Panc1 (cell line): Measurements from ENCODE around the gene BLTP2.

Source experiments
- CTCF ChIP-seq: fragments of 450-650 bp; IDR thresholded peaks from 2 replicates; pipeline ENCODE4 v1.5.1; 2017; ENCODE audit warnings: mild to moderate bottlenecking
- POLR2AphosphoS5 ChIP-seq: IDR thresholded peaks from 2 replicates; pipeline ENCODE4 v1.6.1; 2012; ENCODE audit warnings: mild to moderate bottlenecking, low read depth, low read length, moderate library complexity
- REST ChIP-seq, 2 experiments: IDR thresholded peaks; 2 replicates each; pipeline ENCODE4 v1.6.1; 2011 to 2012; ENCODE audit warnings: low read depth in 2 of 2, control low read depth in 1 of 2, low read length in 1 of 2, mild to moderate bottlenecking in 1 of 2, moderate library complexity in 1 of 2; ENCODE audit not compliant: insufficient read depth in 1 of 2
- SIN3A ChIP-seq: IDR thresholded peaks from 2 replicates; pipeline ENCODE4 v1.6.1; 2012; ENCODE audit warnings: low read depth, mild to moderate bottlenecking, low read length, moderate library complexity, borderline replicate concordance; ENCODE audit not compliant: insufficient read depth

- TF ChIP-seq CTCF (no peak), POLR2AphosphoS5 (no peak), REST (IDR thresholded peaks at IDR 0.05; ENCODE audit: insufficient read depth in 1 of 2, low read depth in 2 of 2, low read length in 1 of 2) (no peak), SIN3A (no peak)
Observed at GRCh38 chr17:28693869-28694268, 48.9 kb upstream of the BLTP2 start.
